HepG2 (cell line): ENCODE data around the gene BACH2. TPM values are rescaled to one million over a fixed set of nuclear protein-coding genes. Genes with fewer than 3 reads are reported as not detected.

ENCODE experiments used
- ATAC-seq: fragments of 200-7000 bp; cut with Tn5 transposase; 3 replicates; pipeline ENCODE4 v1.9.1; 2020; ENCODE audit warnings: mild to moderate bottlenecking, moderate library complexity
- BruUV-seq: library from RNA; stranded (reverse); fragments of 400-500 nt; replicated peaks from 2 replicates; lab custom pipeline; 2021; lab: Mats Ljungman, UMichigan
- CTCF ChIA-PET: fragments of 300-600 bp; formaldehyde crosslinking; extraction: SDS; loops from one replicate; lab custom pipeline; 2021; ENCODE audit warnings: low total read pairs, inconsistent platforms, low intra/inter-chr PET ratio; lab: Yijun Ruan, JAX
- POLR2A ChIA-PET: fragments of 350-600 bp; sonication (Branson Sonifier 250); formaldehyde crosslinking; loops from one replicate; lab custom pipeline; 2020; ENCODE audit warnings: antibody characterized with exemption, inconsistent platforms; lab: Yijun Ruan, JAX
- DNase-seq: peaks from one replicate; pipeline ENCODE4 v3.0.0-alpha.2; 2015; ENCODE audit warnings: low spot score
- FAIRE-seq: peaks from 3 replicates; lab custom pipeline; 2011; peaks lifted over from hg19 to GRCh38; lab: Jason Lieb, UNC
- H2AFZ ChIP-seq: one replicate; pipeline ENCODE4 v1.6.1; 2011; ENCODE audit warnings: low read length, inconsistent platforms
- H3K27ac ChIP-seq: fragments of 300-600 bp; 3 replicates; pipeline ENCODE4 v1.8.0; 2011; ENCODE audit warnings: mixed run types, mild to moderate bottlenecking, mixed read lengths, low read length, inconsistent platforms; ENCODE audit not compliant: insufficient read depth; ENCODE audit errors: extremely low read length
- H3K27me3 ChIP-seq, 2 experiments: fragments of 200-600 bp in 1 of 2; 2 replicates in 1 of 2; 3 replicates in 1 of 2; pipeline versions ENCODE4 v1.6.0 to v1.8.0; 2011; ENCODE audit warnings: low read length in 2 of 2, mild to moderate bottlenecking in 2 of 2, moderate library complexity in 2 of 2, inconsistent platforms in 1 of 2; ENCODE audit not compliant: insufficient read depth in 2 of 2, control insufficient read depth in 1 of 2
- H3K36me3 ChIP-seq, 2 experiments: fragments of 200-600 bp in 1 of 2; replicated peaks in 1 of 2; 2 replicates in 1 of 2; 3 replicates in 1 of 2; pipeline versions ENCODE4 v1.5.1 to v1.8.0; 2011; ENCODE audit warnings: low read length in 2 of 2, inconsistent platforms in 1 of 2; ENCODE audit not compliant: insufficient read depth in 2 of 2, control insufficient read depth in 1 of 2
- H3K4me1 ChIP-seq: 2 replicates; pipeline ENCODE4 v1.5.1; 2012; ENCODE audit warnings: low read length, inconsistent platforms; ENCODE audit not compliant: insufficient read depth
- H3K4me2 ChIP-seq: 2 replicates; pipeline ENCODE4 v1.6.0; 2011; ENCODE audit warnings: low read depth, low read length, inconsistent platforms
- H3K4me3 ChIP-seq, 3 experiments: fragments of 200-600 bp in 1 of 3; sonication (generic), shearing (Covaris generic) in 1 of 3; replicated peaks in 1 of 3; 2 replicates each; pipeline ENCODE4 v1.5.1; 2011 to 2016; ENCODE audit warnings: low read length in 3 of 3, inconsistent platforms in 2 of 3, low read depth in 2 of 3, mild to moderate bottlenecking in 2 of 3, control low read depth in 1 of 3, mixed read lengths in 1 of 3; ENCODE audit not compliant: insufficient read depth in 1 of 3
- H3K79me2 ChIP-seq: one replicate; pipeline ENCODE4 v1.6.1; 2011; ENCODE audit warnings: low read length, inconsistent platforms; ENCODE audit not compliant: insufficient read depth
- H3K9ac ChIP-seq: 2 replicates; pipeline ENCODE4 v1.6.0; 2011; ENCODE audit warnings: mild to moderate bottlenecking, low read depth, low read length, inconsistent platforms; ENCODE audit not compliant: insufficient read depth
- H3K9me3 ChIP-seq: 2 replicates; pipeline ENCODE4 v1.5.1; 2012; ENCODE audit warnings: mild to moderate bottlenecking, low read length
- H4K20me1 ChIP-seq: 2 replicates; pipeline ENCODE4 v1.6.0; 2011; ENCODE audit warnings: inconsistent platforms, mild to moderate bottlenecking, low read length, moderate library complexity; ENCODE audit not compliant: insufficient read depth
- EED ChIP-seq: sonication (generic); formaldehyde crosslinking; IDR thresholded peaks from 2 replicates; pipeline ENCODE4 v1.5.0; 2020; ENCODE audit warnings: mild to moderate bottlenecking, missing genetic modification reagents
- FOXA3 ChIP-seq: IDR thresholded peaks from 2 replicates; pipeline ENCODE4 v1.6.1; 2016; ENCODE audit warnings: missing genetic modification reagents, missing compliant biosample characterization
- GZF1 ChIP-seq: sonication (generic); formaldehyde crosslinking; IDR thresholded peaks from 2 replicates; pipeline ENCODE4 v1.5.1; 2020; ENCODE audit warnings: mild to moderate bottlenecking, missing genetic modification reagents
- KLF11 ChIP-seq: IDR thresholded peaks from 2 replicates; pipeline ENCODE4 v1.6.1; 2016; ENCODE audit warnings: missing compliant biosample characterization
- MBNL3 ChIP-seq: fragments of 250-450 bp; sonication (Bioruptor Pico); conservative IDR thresholded peaks from 2 replicates; pipeline ENCODE4 v1.8.0; 2022; ENCODE audit warnings: mild to moderate bottlenecking, inconsistent platforms
- MLLT10 ChIP-seq: sonication (generic); formaldehyde crosslinking; IDR thresholded peaks from 2 replicates; pipeline ENCODE4 v1.4.0; 2020; ENCODE audit warnings: missing genetic modification reagents
- NFE2L1 ChIP-seq: sonication (generic); formaldehyde crosslinking; IDR thresholded peaks from 2 replicates; pipeline ENCODE4 v1.4.0; 2020; ENCODE audit warnings: missing genetic modification reagents, mild to moderate bottlenecking, borderline replicate concordance
- NR1H2 ChIP-seq: sonication (generic); formaldehyde crosslinking; IDR thresholded peaks from 2 replicates; pipeline ENCODE4 v1.8.1; 2022; ENCODE audit warnings: low read depth, missing genetic modification reagents, borderline replicate concordance
- POGZ ChIP-seq: sonication (generic); formaldehyde crosslinking; IDR thresholded peaks from 2 replicates; pipeline ENCODE4 v1.4.0; 2020; ENCODE audit warnings: mild to moderate bottlenecking, missing genetic modification reagents
- SALL2 ChIP-seq: sonication (generic); formaldehyde crosslinking; IDR thresholded peaks from 2 replicates; pipeline ENCODE4 v1.8.1; 2023; ENCODE audit warnings: mild to moderate bottlenecking, missing genetic modification reagents, inconsistent platforms
- SMARCE1 ChIP-seq: fragments of 450-650 bp; IDR thresholded peaks from 2 replicates; pipeline ENCODE4 v1.6.1; 2017; ENCODE audit warnings: borderline replicate concordance
- U2AF1 ChIP-seq: fragments of 200-400 bp; formaldehyde crosslinking; optimal IDR thresholded peaks from 2 replicates; pipeline ENCODE3; 2017; ENCODE audit warnings: mild to moderate bottlenecking, low read depth, low read length
- ZBTB7A ChIP-seq: sonication (generic); formaldehyde crosslinking; IDR thresholded peaks from 2 replicates; pipeline ENCODE4 v1.8.0; 2022; ENCODE audit warnings: mild to moderate bottlenecking, missing genetic modification reagents
- ZNF292 ChIP-seq: sonication (generic); formaldehyde crosslinking; IDR thresholded peaks from 2 replicates; pipeline ENCODE4 v1.8.1; 2022; ENCODE audit warnings: mild to moderate bottlenecking, low read depth, missing genetic modification reagents, borderline replicate concordance
- ZNF501 ChIP-seq: sonication (generic); formaldehyde crosslinking; IDR thresholded peaks from 2 replicates; pipeline ENCODE4 v1.5.1; 2020; ENCODE audit warnings: mild to moderate bottlenecking, moderate library complexity, missing genetic modification reagents
- ZNF652 ChIP-seq: IDR thresholded peaks from 2 replicates; pipeline ENCODE4 v1.6.1; 2016; ENCODE audit warnings: low read depth, borderline replicate concordance
- ZNF790 ChIP-seq: sonication (generic); formaldehyde crosslinking; IDR thresholded peaks from 2 replicates; pipeline ENCODE4 v1.8.0; 2022; ENCODE audit warnings: missing genetic modification reagents, mild to moderate bottlenecking, borderline replicate concordance
- ZSCAN21 ChIP-seq: sonication (generic); formaldehyde crosslinking; IDR thresholded peaks from 2 replicates; pipeline ENCODE4 v1.8.0; 2022; ENCODE audit warnings: mild to moderate bottlenecking, missing genetic modification reagents, moderate library complexity, borderline replicate concordance
- WGBS: methylation state at CpG from one replicate; pipeline ENCODE4 v1.1.6; 2017; ENCODE audit warnings: low lambda C conversion rate; 5-methylcytosine and 5-hydroxymethylcytosine counted together
- in situ Hi-C: cut with HindIII; loops from 2 replicates; pipeline ENCODE4 v1.10.0; 2017; ENCODE audit warnings: low pct_unique_long_range_greater_than_20kb; ENCODE audit not compliant: extremely low pct_ligation_motif_present
- intact Hi-C: fragments of 100-400 bp; cut with micrococcal nuclease; formaldehyde crosslinking; loops from one replicate; pipeline ENCODE4 v1.10.0; 2022; ENCODE audit not compliant: unreplicated experiment
- polyA plus RNA-seq, 8 experiments: library from polyadenylated mRNA; depleted of rRNA in 3 of 8; stranded (reverse) in 7 of 8; unstranded in 1 of 8; fragments of >200 nt; fragmentation: Illumina TruSeq in 4 of 8; extraction: Trizol in 4 of 8; gene quantifications; 2 replicates each; pipeline versions ENCODE4 v1.2.1 to v1.2.3, GENCODE V29; 2011 to 2016; ENCODE audit warnings: low read depth in 4 of 8, missing spikeins in 1 of 8, mixed read lengths in 1 of 8; ENCODE audit not compliant: insufficient read depth in 1 of 8
- total RNA-seq, 5 experiments: library from RNA; depleted of rRNA; stranded (reverse); fragments of >200 nt; fragmentation: Illumina TruSeq; extraction: Trizol; gene quantifications; 2 replicates each; pipeline ENCODE4 v1.2.3, GENCODE V29; 2016; ENCODE audit warnings: low read depth in 1 of 5
- TF ChIP-seq, protein P1 (sequence below): fragments of 450-650 bp; IDR thresholded peaks from 2 replicates; pipeline ENCODE4 v1.6.1; 2016
- TF ChIP-seq, protein P2 (sequence below): sonication (generic); formaldehyde crosslinking; IDR thresholded peaks from 2 replicates; pipeline ENCODE4 v1.5.0; 2020; ENCODE audit warnings: mild to moderate bottlenecking, missing genetic modification reagents, moderate library complexity

The BACH2 gene
- total and polyA plus RNA-seq, 2 of the 13 experiments (the other 11 are each of a cell fraction or from before 2014, with no cell fraction given) = 0.01 TPM; not detected in 1

DNA sequence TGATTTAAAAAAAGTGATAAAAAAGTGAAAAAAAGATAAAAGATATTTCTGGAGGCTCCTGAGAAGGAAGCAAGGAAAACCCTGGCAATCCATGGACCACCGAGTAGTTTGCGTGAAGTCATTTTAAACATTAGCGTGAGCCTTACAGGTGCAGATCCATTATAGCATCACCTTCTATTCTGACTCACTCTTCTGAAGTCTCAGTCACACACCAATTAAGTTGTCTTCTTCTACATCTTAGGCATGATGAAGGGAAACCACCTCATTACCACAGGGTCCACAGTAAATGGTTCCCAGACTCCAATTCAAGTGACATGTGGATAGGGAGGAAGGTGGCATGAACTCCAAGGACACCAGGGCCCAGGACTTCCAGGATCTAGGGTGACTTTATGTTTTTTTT, 303.2 kb downstream of the BACH2 start:
- Histone ChIP-seq H4K20me1 (no peaks in the 10 kb centered on the region), H3K79me2 (no peaks in the 10 kb centered on the region), H3K9ac (no peak overlapping the region), H3K4me1 (no peaks in the 10 kb centered on the region), H3K27ac (no peak overlapping the region), H3K4me2 (no peak overlapping the region), H3K36me3 (no peaks in the 10 kb centered on the region), H2AFZ (no peak overlapping the region), H3K4me3 (no peak overlapping the region), H3K9me3 (no peaks in the 10 kb centered on the region), H3K27me3 (peaks cover 0 to 6% of the 10 kb centered on the region in 2 experiments; a peak in 2 of 5 replicates)
- in situ Hi-C loops = no loop called here
- FAIRE-seq = no peak
- intact Hi-C loops = no loop called here
- no TSS peak for BruUV-seq
- TF ChIP-seq, protein P1, sequence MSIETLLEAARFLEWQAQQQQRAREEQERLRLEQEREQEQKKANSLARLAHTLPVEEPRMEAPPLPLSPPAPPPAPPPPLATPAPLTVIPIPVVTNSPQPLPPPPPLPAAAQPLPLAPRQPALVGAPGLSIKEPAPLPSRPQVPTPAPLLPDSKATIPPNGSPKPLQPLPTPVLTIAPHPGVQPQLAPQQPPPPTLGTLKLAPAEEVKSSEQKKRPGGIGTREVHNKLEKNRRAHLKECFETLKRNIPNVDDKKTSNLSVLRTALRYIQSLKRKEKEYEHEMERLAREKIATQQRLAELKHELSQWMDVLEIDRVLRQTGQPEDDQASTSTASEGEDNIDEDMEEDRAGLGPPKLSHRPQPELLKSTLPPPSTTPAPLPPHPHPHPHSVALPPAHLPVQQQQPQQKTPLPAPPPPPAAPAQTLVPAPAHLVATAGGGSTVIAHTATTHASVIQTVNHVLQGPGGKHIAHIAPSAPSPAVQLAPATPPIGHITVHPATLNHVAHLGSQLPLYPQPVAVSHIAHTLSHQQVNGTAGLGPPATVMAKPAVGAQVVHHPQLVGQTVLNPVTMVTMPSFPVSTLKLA = no peak
- TF ChIP-seq ZNF501 = no peak
- no peak for TF ChIP-seq MBNL3 (CRISPR knock-in tag)
- no peak for TF ChIP-seq KLF11
- TF ChIP-seq MLLT10 = no peak
- TF ChIP-seq U2AF1 = no peak
- no peak for TF ChIP-seq ZBTB7A (CRISPR knock-in tag)
- TF ChIP-seq ZNF652 (CRISPR knock-in tag) = no peak
- TF ChIP-seq SMARCE1 = no peak
- 64% methylated on average over 3 of the region's 3 CpGs for WGBS
- no peak for DNase-seq
- ATAC-seq = no peak
- ChIA-PET CTCF (no interaction called here), POLR2A (no interaction called here)

DNA sequence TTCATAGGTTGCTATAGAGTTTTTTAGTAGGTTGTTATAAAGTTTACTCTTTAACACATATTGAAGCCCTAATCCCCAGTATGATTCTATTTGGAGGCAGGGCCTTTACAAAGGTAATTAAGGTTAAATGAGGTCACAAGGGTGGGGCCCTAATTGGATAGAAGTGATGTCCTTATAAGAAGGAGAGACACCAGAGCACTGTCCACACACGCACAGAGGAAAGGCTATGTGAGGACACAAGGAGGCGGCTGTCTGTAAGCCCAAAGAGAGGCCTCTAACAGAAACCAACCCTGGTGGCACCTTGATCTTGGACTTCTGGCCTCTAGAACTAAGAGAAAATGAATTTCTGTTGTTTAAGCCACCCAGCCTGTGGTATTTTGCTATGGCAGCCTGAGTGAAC, 303.8 kb downstream of the BACH2 start:
- 5% methylated on average over 2 of the region's 2 CpGs for WGBS
- no TSS peak for BruUV-seq
- H3K9me3 ChIP-seq = no peaks in the 10 kb centered on the region
- no peak overlapping the region for H2AFZ ChIP-seq
- H3K79me2 ChIP-seq = no peaks in the 10 kb centered on the region
- no peak overlapping the region for H3K9ac ChIP-seq
- no peak for ATAC-seq
- no peak for DNase-seq
- FAIRE-seq = no peak
- no peak overlapping the region for H3K27ac ChIP-seq
- no peak overlapping the region for H3K4me3 ChIP-seq
- POLR2A ChIA-PET = no interaction called here
- intact Hi-C loops = no loop called here
- CTCF ChIA-PET = no interaction called here
- no peak overlapping the region for H3K4me2 ChIP-seq
- peaks cover 0 to 7% of the 10 kb centered on the region in 2 experiments; a peak in 2 of 5 replicates for H3K27me3 ChIP-seq
- no peaks in the 10 kb centered on the region for H3K4me1 ChIP-seq
- no peaks in the 10 kb centered on the region for H4K20me1 ChIP-seq
- in situ Hi-C loops = no loop called here
- H3K36me3 ChIP-seq = no peaks in the 10 kb centered on the region
- TF ChIP-seq NFE2L1 (CRISPR knock-in tag) (no peak), POGZ (no peak), EED (CRISPR knock-in tag) (no peak), FOXA3 (CRISPR knock-in tag) (no peak), NR1H2 (CRISPR knock-in tag) (no peak), ZNF292 (no peak), SALL2 (CRISPR knock-in tag) (no peak), ZSCAN21 (CRISPR knock-in tag) (no peak), ZNF790 (CRISPR knock-in tag) (no peak), GZF1 (CRISPR knock-in tag) (no peak)
- TF ChIP-seq, protein P2, sequence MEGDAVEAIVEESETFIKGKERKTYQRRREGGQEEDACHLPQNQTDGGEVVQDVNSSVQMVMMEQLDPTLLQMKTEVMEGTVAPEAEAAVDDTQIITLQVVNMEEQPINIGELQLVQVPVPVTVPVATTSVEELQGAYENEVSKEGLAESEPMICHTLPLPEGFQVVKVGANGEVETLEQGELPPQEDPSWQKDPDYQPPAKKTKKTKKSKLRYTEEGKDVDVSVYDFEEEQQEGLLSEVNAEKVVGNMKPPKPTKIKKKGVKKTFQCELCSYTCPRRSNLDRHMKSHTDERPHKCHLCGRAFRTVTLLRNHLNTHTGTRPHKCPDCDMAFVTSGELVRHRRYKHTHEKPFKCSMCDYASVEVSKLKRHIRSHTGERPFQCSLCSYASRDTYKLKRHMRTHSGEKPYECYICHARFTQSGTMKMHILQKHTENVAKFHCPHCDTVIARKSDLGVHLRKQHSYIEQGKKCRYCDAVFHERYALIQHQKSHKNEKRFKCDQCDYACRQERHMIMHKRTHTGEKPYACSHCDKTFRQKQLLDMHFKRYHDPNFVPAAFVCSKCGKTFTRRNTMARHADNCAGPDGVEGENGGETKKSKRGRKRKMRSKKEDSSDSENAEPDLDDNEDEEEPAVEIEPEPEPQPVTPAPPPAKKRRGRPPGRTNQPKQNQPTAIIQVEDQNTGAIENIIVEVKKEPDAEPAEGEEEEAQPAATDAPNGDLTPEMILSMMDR = no peak
